Measurements from ENCODE around the gene RAP1GDS1. TPM values are rescaled to one million over a fixed set of nuclear protein-coding genes. Genes with fewer than 3 reads are reported as not detected.

Gene RAP1GDS1
- polyA plus RNA-seq, 1 donor (not counting 4 experiments of a cell fraction or from before 2014, with no cell fraction given) = 58.1 TPM

DNA sequence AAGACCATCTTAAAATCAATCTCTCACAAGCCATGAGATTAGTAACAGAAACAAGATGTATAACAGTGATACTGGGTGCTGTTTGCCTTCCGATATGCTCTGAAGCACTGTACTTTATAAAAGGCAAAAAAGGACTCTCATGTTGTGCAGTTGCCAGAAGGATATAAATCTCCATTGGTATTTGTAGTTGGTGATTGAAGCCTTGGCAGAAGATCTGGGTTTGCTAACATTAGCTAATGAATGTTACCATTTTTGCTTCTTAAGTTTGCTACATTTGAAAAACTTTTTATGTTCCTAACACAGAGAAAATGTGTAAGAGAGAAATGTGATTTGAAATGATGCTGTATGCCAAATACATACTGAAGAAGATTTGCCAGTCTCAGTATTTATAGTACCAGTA, 44.4 kb downstream of the RAP1GDS1 start:
- Histone ChIP-seq H3K4me2 (ENCODE audit: control insufficient read depth, extremely low read depth, insufficient read depth, low read depth, low read length) (no peak overlapping the region), H3K9me3 (ENCODE audit: control insufficient read depth, low read depth, low read length) (no peaks in the 10 kb centered on the region), H2AFZ (ENCODE audit: control insufficient read depth, low read length) (no peak overlapping the region), H3K27ac (ENCODE audit: control insufficient read depth, insufficient read depth, low read length) (no peak overlapping the region), H3K27me3 (ENCODE audit: control insufficient read depth, extremely low read depth, insufficient read depth, low read length) (no peaks in the 10 kb centered on the region), H3K79me2 (ENCODE audit: control insufficient read depth, insufficient read depth, low read length) (peaks cover 34% of the 10 kb centered on the region), H3K9me1 (ENCODE audit: control insufficient read depth, extremely low read depth, insufficient read depth, low read length) (no peaks in the 10 kb centered on the region), H3K4me3 (ENCODE audit: control insufficient read depth in 2 of 3, extremely low read depth in 1 of 3, insufficient read depth in 2 of 3, low read depth in 1 of 3, low read length in 3 of 3) (no peak overlapping the region), H3K36me3 (ENCODE audit: control insufficient read depth in 2 of 2, extremely low read depth in 1 of 2, insufficient read depth in 2 of 2, low read length in 2 of 2) (no peaks in the 10 kb centered on the region), H4K20me1 (ENCODE audit: control insufficient read depth, extremely low read depth, insufficient read depth, low read length) (no peaks in the 10 kb centered on the region), H3K4me1 (ENCODE audit: control insufficient read depth, extremely low read depth, insufficient read depth, low read length) (no peaks in the 10 kb centered on the region), H3K9ac (ENCODE audit: control insufficient read depth, extremely low read depth, insufficient read depth, low read length) (no peak overlapping the region)
- no peak for TF ChIP-seq EZH2 (IDR thresholded peaks at IDR 0.05; ENCODE audit: low read length)
- TF ChIP-seq, protein P1, sequence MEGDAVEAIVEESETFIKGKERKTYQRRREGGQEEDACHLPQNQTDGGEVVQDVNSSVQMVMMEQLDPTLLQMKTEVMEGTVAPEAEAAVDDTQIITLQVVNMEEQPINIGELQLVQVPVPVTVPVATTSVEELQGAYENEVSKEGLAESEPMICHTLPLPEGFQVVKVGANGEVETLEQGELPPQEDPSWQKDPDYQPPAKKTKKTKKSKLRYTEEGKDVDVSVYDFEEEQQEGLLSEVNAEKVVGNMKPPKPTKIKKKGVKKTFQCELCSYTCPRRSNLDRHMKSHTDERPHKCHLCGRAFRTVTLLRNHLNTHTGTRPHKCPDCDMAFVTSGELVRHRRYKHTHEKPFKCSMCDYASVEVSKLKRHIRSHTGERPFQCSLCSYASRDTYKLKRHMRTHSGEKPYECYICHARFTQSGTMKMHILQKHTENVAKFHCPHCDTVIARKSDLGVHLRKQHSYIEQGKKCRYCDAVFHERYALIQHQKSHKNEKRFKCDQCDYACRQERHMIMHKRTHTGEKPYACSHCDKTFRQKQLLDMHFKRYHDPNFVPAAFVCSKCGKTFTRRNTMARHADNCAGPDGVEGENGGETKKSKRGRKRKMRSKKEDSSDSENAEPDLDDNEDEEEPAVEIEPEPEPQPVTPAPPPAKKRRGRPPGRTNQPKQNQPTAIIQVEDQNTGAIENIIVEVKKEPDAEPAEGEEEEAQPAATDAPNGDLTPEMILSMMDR (optimal IDR thresholded peaks at IDR 0.05 in 1 of 3, IDR thresholded peaks at IDR 0.05 in 1 of 3, conservative IDR thresholded peaks at IDR 0.05 in 1 of 3; ENCODE audit: extremely low read depth in 1 of 3, insufficient read depth in 2 of 3, low read length in 3 of 3) = no peak
- FAIRE-seq (no peak), DNase-seq (ENCODE audit: low read depth, low spot score) (no peak)
- dilution Hi-C loops (cut with MboI; ENCODE audit: extremely low pct_ligation_motif_present, low sequenced_read_pairs) = no loop called here

DNA sequence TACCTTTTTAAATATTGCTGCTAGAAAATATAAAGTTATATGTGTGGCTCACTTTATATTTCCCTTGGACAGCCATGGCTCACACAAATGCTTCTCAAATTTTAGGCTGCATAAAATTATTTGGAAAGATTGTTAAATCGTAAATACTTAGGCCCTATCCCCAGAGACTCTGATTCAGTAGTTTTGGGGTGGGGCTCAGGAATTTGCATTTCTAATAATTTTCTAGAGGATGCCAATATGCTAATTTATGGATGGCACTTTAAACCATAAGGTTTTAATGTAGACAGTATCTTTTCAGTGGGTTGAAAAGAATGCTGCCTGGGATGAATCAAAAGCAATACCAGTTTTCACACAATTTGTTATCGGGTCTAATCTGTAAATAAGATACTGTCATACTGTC, 49.7 kb downstream of the RAP1GDS1 start:
- H3K4me2 ChIP-seq (ENCODE audit: control insufficient read depth, extremely low read depth, insufficient read depth, low read depth, low read length) = no peak overlapping the region
- no peaks in the 10 kb centered on the region for H3K27me3 ChIP-seq (ENCODE audit: control insufficient read depth, extremely low read depth, insufficient read depth, low read length)
- no peaks in the 10 kb centered on the region for H3K9me1 ChIP-seq (ENCODE audit: control insufficient read depth, extremely low read depth, insufficient read depth, low read length)
- no peaks in the 10 kb centered on the region for H3K4me1 ChIP-seq (ENCODE audit: control insufficient read depth, extremely low read depth, insufficient read depth, low read length)
- no peak overlapping the region for H3K4me3 ChIP-seq (ENCODE audit: control insufficient read depth in 2 of 3, extremely low read depth in 1 of 3, insufficient read depth in 2 of 3, low read depth in 1 of 3, low read length in 3 of 3)
- H4K20me1 ChIP-seq (ENCODE audit: control insufficient read depth, extremely low read depth, insufficient read depth, low read length) = no peaks in the 10 kb centered on the region
- no peak overlapping the region for H3K27ac ChIP-seq (ENCODE audit: control insufficient read depth, insufficient read depth, low read length)
- H3K9me3 ChIP-seq (ENCODE audit: control insufficient read depth, low read depth, low read length) = no peaks in the 10 kb centered on the region
- no peaks in the 10 kb centered on the region for H3K36me3 ChIP-seq (ENCODE audit: control insufficient read depth in 2 of 2, extremely low read depth in 1 of 2, insufficient read depth in 2 of 2, low read length in 2 of 2)
- no peak overlapping the region for H3K9ac ChIP-seq (ENCODE audit: control insufficient read depth, extremely low read depth, insufficient read depth, low read length)
- dilution Hi-C loops (cut with MboI; ENCODE audit: extremely low pct_ligation_motif_present, low sequenced_read_pairs) = no loop called here
- TF ChIP-seq, protein P1 (optimal IDR thresholded peaks at IDR 0.05 in 1 of 3, IDR thresholded peaks at IDR 0.05 in 1 of 3, conservative IDR thresholded peaks at IDR 0.05 in 1 of 3; ENCODE audit: extremely low read depth in 1 of 3, insufficient read depth in 2 of 3, low read length in 3 of 3) = no peak
- TF ChIP-seq EZH2 (IDR thresholded peaks at IDR 0.05; ENCODE audit: low read length) = no peak
- no peak for DNase-seq (ENCODE audit: low read depth, low spot score)
- peaks cover 30% of the 10 kb centered on the region for H3K79me2 ChIP-seq (ENCODE audit: control insufficient read depth, insufficient read depth, low read length)
- H2AFZ ChIP-seq (ENCODE audit: control insufficient read depth, low read length) = no peak overlapping the region
- FAIRE-seq = no peak
